Measurements from ENCODE around the gene PAM.
"Not testable (repeated sequence)": the region's sequence is repeated elsewhere in the genome, so short reads cannot be mapped to it uniquely, and the experiment has no call there.

Gene PAM

GRCh38 chr5:103036601-103037000 lies 281.5 kb downstream of the PAM start:
- no peak overlapping the region for H3K27ac Mint-ChIP-seq
- intact Hi-C loops (cut with micrococcal nuclease) = no loop called here
- no peaks in the 10 kb centered on the region for H3K4me1 Mint-ChIP-seq (ENCODE audit: low read depth)
- H3K27me3 Mint-ChIP-seq = no peaks in the 10 kb centered on the region
- no peaks in the 10 kb centered on the region for H3K36me3 Mint-ChIP-seq (ENCODE audit: low read depth)
- H3K4me3 Mint-ChIP-seq = no peak overlapping the region
- H3K9me3 Mint-ChIP-seq = peaks cover 9% of the 10 kb centered on the region

GRCh38 chr5:103037673-103038455 lies 282.8 kb downstream of the PAM start:
- Mint-ChIP-seq H3K27me3 (no peaks in the 10 kb centered on the region), H3K4me3 (no peak overlapping the region), H3K9me3 (peaks cover 9% of the 10 kb centered on the region), H3K36me3 (ENCODE audit: low read depth) (no peaks in the 10 kb centered on the region), H3K4me1 (ENCODE audit: low read depth) (no peaks in the 10 kb centered on the region), H3K27ac (no peak overlapping the region)
- intact Hi-C loops (cut with micrococcal nuclease) = no loop called here

- Mint-ChIP-seq H3K4me1 (ENCODE audit: low read depth) (no peaks in the 10 kb centered on the region), H3K36me3 (ENCODE audit: low read depth) (no peaks in the 10 kb centered on the region), H3K4me3 (no peak overlapping the region), H3K9me3 (no peaks in the 10 kb centered on the region), H3K27me3 (no peaks in the 10 kb centered on the region), H3K27ac (no peak overlapping the region)
- intact Hi-C loops (cut with micrococcal nuclease) = loop anchor here (2.0 to 5.0 kb wide), 3 partner anchors 259 to 458 kb away; no protein-coding TSS in a partner anchor
Observed at GRCh38 chr5:103041071-103041676, 286.1 kb downstream of the PAM start.

GRCh38 chr5:103046706-103047105 lies 291.6 kb downstream of the PAM start:
- intact Hi-C loops (cut with micrococcal nuclease); H3K27ac Mint-ChIP-seq; H3K4me1 Mint-ChIP-seq (ENCODE audit: low read depth); H3K36me3 Mint-ChIP-seq (ENCODE audit: low read depth); H3K9me3 Mint-ChIP-seq; H3K27me3 Mint-ChIP-seq; H3K4me3 Mint-ChIP-seq: not testable (repeated sequence)

GRCh38 chr5:103057208-103058130 lies 302.4 kb downstream of the PAM start:
- Mint-ChIP-seq H3K4me3 (no peak overlapping the region), H3K27me3 (no peaks in the 10 kb centered on the region), H3K9me3 (peaks cover 5% of the 10 kb centered on the region), H3K36me3 (ENCODE audit: low read depth) (no peaks in the 10 kb centered on the region), H3K27ac (no peak overlapping the region), H3K4me1 (ENCODE audit: low read depth) (no peaks in the 10 kb centered on the region)
- intact Hi-C loops (cut with micrococcal nuclease) = no loop called here

- intact Hi-C loops (cut with micrococcal nuclease) = no loop called here
- H3K27ac Mint-ChIP-seq = no peak overlapping the region
- no peaks in the 10 kb centered on the region for H3K27me3 Mint-ChIP-seq
- no peaks in the 10 kb centered on the region for H3K4me1 Mint-ChIP-seq (ENCODE audit: low read depth)
- peaks cover 5% of the 10 kb centered on the region for H3K9me3 Mint-ChIP-seq
- H3K36me3 Mint-ChIP-seq (ENCODE audit: low read depth) = no peaks in the 10 kb centered on the region
- H3K4me3 Mint-ChIP-seq = no peak overlapping the region
Observed at GRCh38 chr5:103059525-103059924, 304.4 kb downstream of the PAM start.

- no peaks in the 10 kb centered on the region for H3K4me1 Mint-ChIP-seq (ENCODE audit: low read depth)
- H3K27me3 Mint-ChIP-seq = no peaks in the 10 kb centered on the region
- H3K36me3 Mint-ChIP-seq (ENCODE audit: low read depth) = no peaks in the 10 kb centered on the region
- intact Hi-C loops (cut with micrococcal nuclease) = no loop called here
- H3K4me3 Mint-ChIP-seq = no peak overlapping the region
- H3K27ac Mint-ChIP-seq = no peak overlapping the region
- H3K9me3 Mint-ChIP-seq = peaks cover 5% of the 10 kb centered on the region
Observed at GRCh38 chr5:103060424-103060954, 305.4 kb downstream of the PAM start.

- intact Hi-C loops (cut with micrococcal nuclease) = no loop called here
- Mint-ChIP-seq H3K36me3 (ENCODE audit: low read depth) (no peaks in the 10 kb centered on the region), H3K27ac (no peak overlapping the region), H3K27me3 (no peaks in the 10 kb centered on the region), H3K9me3 (no peaks in the 10 kb centered on the region), H3K4me1 (ENCODE audit: low read depth) (no peaks in the 10 kb centered on the region), H3K4me3 (no peak overlapping the region)
Observed at GRCh38 chr5:103066326-103066725, 311.2 kb downstream of the PAM start.

GRCh38 chr5:103073500-103073899 lies 318.4 kb downstream of the PAM start:
- intact Hi-C loops (cut with micrococcal nuclease); H3K36me3 Mint-ChIP-seq (ENCODE audit: low read depth); H3K27ac Mint-ChIP-seq; H3K27me3 Mint-ChIP-seq; H3K4me1 Mint-ChIP-seq (ENCODE audit: low read depth); H3K4me3 Mint-ChIP-seq: not testable (repeated sequence)
- H3K9me3 Mint-ChIP-seq = peaks cover 56% of the 10 kb centered on the region

- Mint-ChIP-seq H3K27me3 (no peaks in the 10 kb centered on the region), H3K4me1 (ENCODE audit: low read depth) (no peaks in the 10 kb centered on the region), H3K36me3 (ENCODE audit: low read depth) (no peaks in the 10 kb centered on the region), H3K27ac (no peak overlapping the region), H3K4me3 (no peak overlapping the region), H3K9me3 (peaks cover 76% of the 10 kb centered on the region)
- intact Hi-C loops (cut with micrococcal nuclease) = no loop called here
Observed at GRCh38 chr5:103075442-103075841, 320.3 kb downstream of the PAM start.

Measured in dendritic cell treated with granulocyte-macrophage colony-stimulating factor and Interleukin-4, amounts not matched to agents 40 ng/mL and 50 ng/mL, for 4 days (primary cell).